ENCODE results near the gene CHMP2A.

Gene CHMP2A

DNA sequence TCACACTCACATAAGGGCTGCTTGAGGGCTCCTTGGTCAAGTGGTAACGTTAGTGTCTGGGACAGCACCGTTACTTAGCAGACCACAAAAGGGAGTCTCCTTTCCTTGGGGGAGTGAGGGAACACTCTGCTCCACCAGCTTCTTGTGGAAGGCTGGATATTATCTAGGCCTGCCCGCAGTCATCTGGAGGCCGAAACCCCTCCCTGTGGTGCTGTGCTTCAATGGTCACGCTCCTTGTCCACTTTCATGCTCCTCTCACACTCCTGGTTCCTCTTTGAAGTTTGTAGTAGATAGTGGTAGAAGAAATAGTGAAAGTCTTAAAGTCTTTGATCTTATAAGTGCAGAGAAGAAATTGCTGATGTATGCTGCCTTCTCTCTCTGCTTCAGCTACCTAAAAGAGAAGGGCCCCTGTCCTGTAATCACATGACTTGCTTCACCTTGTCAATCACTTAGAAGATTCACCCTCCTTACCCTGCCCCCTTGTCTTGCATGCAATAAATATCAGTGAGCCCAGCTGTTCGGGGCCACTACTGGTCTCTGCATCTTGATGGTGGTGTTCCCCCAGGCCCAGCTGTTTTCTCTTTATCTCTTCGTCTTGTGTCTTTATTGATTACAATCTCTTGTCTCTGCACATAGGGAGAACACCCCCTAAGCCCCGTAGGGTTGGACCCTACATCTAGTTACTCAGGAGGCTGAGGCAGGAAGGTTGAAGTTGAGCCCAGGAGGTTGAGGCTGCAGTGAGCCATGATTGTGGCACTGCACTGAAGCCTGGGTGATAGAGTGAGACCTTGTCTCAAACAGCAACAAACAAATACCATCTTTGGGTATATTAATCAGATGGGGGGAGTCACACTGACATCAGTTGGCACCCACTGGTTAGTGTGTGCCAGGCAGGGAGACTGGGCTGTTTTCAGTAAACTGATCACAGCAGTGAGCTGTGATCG, 29.9 kb upstream of the CHMP2A start:
- Histone ChIP-seq H3K4me2 (no peak overlapping the region), H3K27me3 (ENCODE audit: insufficient read depth, low read depth) (no peaks in the 10 kb centered on the region), H3K79me2 (ENCODE audit: insufficient read depth, low read depth) (no peaks in the 10 kb centered on the region; the same call in 1 of the 2 replicates), H2AFZ (ENCODE audit: low read depth) (no peak overlapping the region), H3K4me1 (ENCODE audit: low read depth, poor library complexity, severe bottlenecking) (no peaks in the 10 kb centered on the region), H3K9ac (no peak overlapping the region), H3K27ac (no peak overlapping the region), H4K20me1 (ENCODE audit: insufficient read depth) (no peaks in the 10 kb centered on the region), H3K36me3 (ENCODE audit: insufficient read depth) (no peaks in the 10 kb centered on the region), H3K4me3 (IDR thresholded peaks at IDR 0.05; ENCODE audit: insufficient read depth, low read depth, low read length) (no peak overlapping the region)
- TF ChIP-seq, protein P1, sequence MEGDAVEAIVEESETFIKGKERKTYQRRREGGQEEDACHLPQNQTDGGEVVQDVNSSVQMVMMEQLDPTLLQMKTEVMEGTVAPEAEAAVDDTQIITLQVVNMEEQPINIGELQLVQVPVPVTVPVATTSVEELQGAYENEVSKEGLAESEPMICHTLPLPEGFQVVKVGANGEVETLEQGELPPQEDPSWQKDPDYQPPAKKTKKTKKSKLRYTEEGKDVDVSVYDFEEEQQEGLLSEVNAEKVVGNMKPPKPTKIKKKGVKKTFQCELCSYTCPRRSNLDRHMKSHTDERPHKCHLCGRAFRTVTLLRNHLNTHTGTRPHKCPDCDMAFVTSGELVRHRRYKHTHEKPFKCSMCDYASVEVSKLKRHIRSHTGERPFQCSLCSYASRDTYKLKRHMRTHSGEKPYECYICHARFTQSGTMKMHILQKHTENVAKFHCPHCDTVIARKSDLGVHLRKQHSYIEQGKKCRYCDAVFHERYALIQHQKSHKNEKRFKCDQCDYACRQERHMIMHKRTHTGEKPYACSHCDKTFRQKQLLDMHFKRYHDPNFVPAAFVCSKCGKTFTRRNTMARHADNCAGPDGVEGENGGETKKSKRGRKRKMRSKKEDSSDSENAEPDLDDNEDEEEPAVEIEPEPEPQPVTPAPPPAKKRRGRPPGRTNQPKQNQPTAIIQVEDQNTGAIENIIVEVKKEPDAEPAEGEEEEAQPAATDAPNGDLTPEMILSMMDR (conservative IDR thresholded peaks at IDR 0.05; ENCODE audit: low read depth, low read length), result no peak

DNA sequence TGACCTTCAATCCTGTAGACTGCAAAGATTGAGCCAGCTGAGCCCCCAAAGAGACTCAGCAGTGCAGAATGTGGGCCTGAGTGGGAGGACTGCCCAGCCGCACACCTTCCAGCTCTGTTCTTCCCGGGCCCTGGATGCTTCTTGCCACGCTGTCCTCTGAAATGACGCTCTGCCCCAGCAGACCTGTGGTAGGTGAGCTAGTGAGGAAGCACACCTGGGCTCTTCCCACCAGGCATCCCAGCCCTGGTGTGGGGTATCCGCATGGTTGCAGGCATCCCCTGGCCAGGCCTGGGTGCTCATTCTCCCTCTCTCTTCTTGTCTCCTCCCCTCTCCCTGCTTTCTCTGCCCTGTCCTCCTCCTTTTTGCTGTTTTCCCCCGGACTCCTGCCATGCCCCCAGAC, 28.1 kb upstream of the CHMP2A start:
- Histone ChIP-seq H3K9ac (no peak overlapping the region), H4K20me1 (ENCODE audit: insufficient read depth) (no peaks in the 10 kb centered on the region), H3K4me2 (no peak overlapping the region), H3K79me2 (ENCODE audit: insufficient read depth, low read depth) (peaks cover 5% of the 10 kb centered on the region; the same call in 1 of the 2 replicates), H2AFZ (ENCODE audit: low read depth) (no peak overlapping the region), H3K36me3 (ENCODE audit: insufficient read depth) (no peaks in the 10 kb centered on the region), H3K4me1 (ENCODE audit: low read depth, poor library complexity, severe bottlenecking) (no peaks in the 10 kb centered on the region), H3K27me3 (ENCODE audit: insufficient read depth, low read depth) (no peaks in the 10 kb centered on the region), H3K27ac (no peak overlapping the region), H3K4me3 (IDR thresholded peaks at IDR 0.05; ENCODE audit: insufficient read depth, low read depth, low read length) (no peak overlapping the region)
- TF ChIP-seq, protein P1 (conservative IDR thresholded peaks at IDR 0.05; ENCODE audit: low read depth, low read length), result no peak

DNA sequence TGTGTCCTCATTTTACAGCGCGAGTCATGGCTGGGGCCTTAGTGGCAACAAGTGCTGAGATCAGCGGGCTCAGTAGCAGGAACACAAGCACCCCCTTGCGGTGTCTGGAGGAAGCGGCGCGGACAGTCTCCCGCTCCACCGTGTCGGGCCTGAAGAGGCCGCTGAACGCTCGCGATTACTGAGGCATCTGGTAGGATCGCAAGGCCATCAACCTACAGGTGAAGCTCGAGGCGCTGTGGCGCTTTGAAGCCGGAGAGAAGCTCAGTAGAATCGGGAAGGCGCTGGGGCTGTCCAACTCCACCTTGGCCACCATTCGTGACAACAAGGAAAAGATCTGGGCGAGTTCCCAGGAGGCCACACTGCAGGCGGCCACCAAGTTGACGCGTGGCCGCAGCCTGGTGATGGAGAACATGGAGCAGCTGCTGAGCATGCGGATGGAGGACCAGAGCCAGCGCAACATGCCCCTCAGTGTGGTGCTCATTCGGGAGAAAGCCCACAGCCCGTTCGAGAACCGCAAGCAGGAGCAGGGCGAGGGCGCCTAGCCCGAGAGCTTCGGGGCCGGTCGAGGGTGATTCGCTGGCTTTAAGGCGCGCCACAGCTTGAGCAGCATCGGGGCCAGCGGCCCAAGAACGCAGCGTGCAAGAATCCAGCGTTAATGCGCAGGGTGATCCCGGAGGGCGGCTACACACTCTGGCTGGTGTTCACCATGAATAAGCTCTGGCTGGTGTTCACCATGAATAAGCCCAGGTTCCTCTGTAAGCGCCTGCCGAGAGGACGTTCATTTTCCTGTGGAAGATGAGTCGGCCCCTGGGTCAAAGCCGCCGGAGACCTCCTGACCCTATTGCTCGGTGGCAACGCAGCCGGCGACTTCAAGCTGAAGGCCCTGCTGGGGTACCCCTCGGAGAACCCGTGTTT, 26.6 kb upstream of the CHMP2A start:
- TF ChIP-seq, protein P1 (conservative IDR thresholded peaks at IDR 0.05; ENCODE audit: low read depth, low read length), result no peak
- Histone ChIP-seq H3K4me3 (IDR thresholded peaks at IDR 0.05; ENCODE audit: insufficient read depth, low read depth, low read length) (no peak overlapping the region), H3K79me2 (ENCODE audit: insufficient read depth, low read depth) (peaks cover 17% of the 10 kb centered on the region; the same call in 1 of the 2 replicates), H3K27ac (no peak overlapping the region), H4K20me1 (ENCODE audit: insufficient read depth) (no peaks in the 10 kb centered on the region), H3K4me2 (no peak overlapping the region), H3K36me3 (ENCODE audit: insufficient read depth) (no peaks in the 10 kb centered on the region), H3K4me1 (ENCODE audit: low read depth, poor library complexity, severe bottlenecking) (peaks cover 9% of the 10 kb centered on the region), H2AFZ (ENCODE audit: low read depth) (no peak overlapping the region), H3K27me3 (ENCODE audit: insufficient read depth, low read depth) (no peaks in the 10 kb centered on the region), H3K9ac (no peak overlapping the region)

- H3K36me3 ChIP-seq (ENCODE audit: insufficient read depth), result no peaks in the 10 kb centered on the region
- H3K27me3 ChIP-seq (ENCODE audit: insufficient read depth, low read depth), result no peaks in the 10 kb centered on the region
- no peak overlapping the region for H3K4me3 ChIP-seq (IDR thresholded peaks at IDR 0.05; ENCODE audit: insufficient read depth, low read depth, low read length)
- H4K20me1 ChIP-seq (ENCODE audit: insufficient read depth), result no peaks in the 10 kb centered on the region
- H3K79me2 ChIP-seq (ENCODE audit: insufficient read depth, low read depth), result peaks cover 17% of the 10 kb centered on the region; the same call in 1 of the 2 replicates
- no peak overlapping the region for H3K4me2 ChIP-seq
- TF ChIP-seq, protein P1 (conservative IDR thresholded peaks at IDR 0.05; ENCODE audit: low read depth, low read length), result no peak
- H3K4me1 ChIP-seq (ENCODE audit: low read depth, poor library complexity, severe bottlenecking), result peaks cover 11% of the 10 kb centered on the region
- no peak overlapping the region for H3K27ac ChIP-seq
- no peak overlapping the region for H2AFZ ChIP-seq (ENCODE audit: low read depth)
- no peak overlapping the region for H3K9ac ChIP-seq
These were observed 24.7 kb upstream of the CHMP2A start for GRCh38 chr19:58579473-58580142.

Data from KMS-11 (cell line).